Measurements from ENCODE around the gene SLC25A51.
"Not testable (repeated sequence)": the region's sequence is repeated elsewhere in the genome, so short reads cannot be mapped to it uniquely, and the experiment has no call there.

Gene SLC25A51

GRCh38 chr9:37919246-37919955, 15.5 kb upstream of the SLC25A51 start:
- DNase-seq: no peak

- no peak for DNase-seq
These were observed 14.8 kb upstream of the SLC25A51 start for GRCh38 chr9:37918665-37919170.

GRCh38 chr9:37917801-37918664, 14.1 kb upstream of the SLC25A51 start:
- DNase-seq: no peak

- DNase-seq: no peak
These were observed 13.4 kb upstream of the SLC25A51 start for GRCh38 chr9:37917313-37917731.

- no peak for DNase-seq
These were observed 12.8 kb upstream of the SLC25A51 start for GRCh38 chr9:37916471-37917312.

GRCh38 chr9:37915911-37916470, 12.1 kb upstream of the SLC25A51 start:
- no peak for DNase-seq

- no peak for DNase-seq
These were observed 10.9 kb upstream of the SLC25A51 start for GRCh38 chr9:37914701-37915358.

- DNase-seq: no peak
These were observed 10.2 kb upstream of the SLC25A51 start for GRCh38 chr9:37914154-37914551.

GRCh38 chr9:37913480-37914153, 9.7 kb upstream of the SLC25A51 start:
- peak; percentile 34 to 73 (median 63) for DNase-seq

GRCh38 chr9:37911271-37911681, 7.3 kb upstream of the SLC25A51 start:
- DNase-seq: no peak

GRCh38 chr9:37910271-37910670, 6.3 kb upstream of the SLC25A51 start:
- DNase-seq: no peak

GRCh38 chr9:37909836-37910235, 5.9 kb upstream of the SLC25A51 start:
- not testable (repeated sequence) for DNase-seq

GRCh38 chr9:37909326-37909725, 5.4 kb upstream of the SLC25A51 start:
- no peak for DNase-seq

- no peak for DNase-seq
These were observed 4.8 kb upstream of the SLC25A51 start for GRCh38 chr9:37908698-37909186.

GRCh38 chr9:37908283-37908682, 4.4 kb upstream of the SLC25A51 start:
- DNase-seq: no peak

- DNase-seq: no peak
These were observed 2.6 kb upstream of the SLC25A51 start for GRCh38 chr9:37906312-37907239.

- no peak for DNase-seq
These were observed 1.8 kb upstream of the SLC25A51 start for GRCh38 chr9:37905776-37906175.

GRCh38 chr9:37905131-37905505, 1.2 kb upstream of the SLC25A51 start:
- DNase-seq: no peak

GRCh38 chr9:37904445-37905130, 661 bp upstream of the SLC25A51 start:
- DNase-seq: no peak

Measured in T-helper 1 cell (primary cell).